Islet of Langerhans (tissue), 1 donor: ENCODE results near the gene PRAMEF33.
"Not testable (repeated sequence)": the region's sequence is repeated elsewhere in the genome, so short reads cannot be mapped to it uniquely, and the experiment has no call there.

ENCODE experiments used
- FAIRE-seq: peaks from one replicate; lab custom pipeline; 2011; peaks lifted over from hg19 to GRCh38; lab: Jason Lieb, UNC

PRAMEF33 gene

DNA sequence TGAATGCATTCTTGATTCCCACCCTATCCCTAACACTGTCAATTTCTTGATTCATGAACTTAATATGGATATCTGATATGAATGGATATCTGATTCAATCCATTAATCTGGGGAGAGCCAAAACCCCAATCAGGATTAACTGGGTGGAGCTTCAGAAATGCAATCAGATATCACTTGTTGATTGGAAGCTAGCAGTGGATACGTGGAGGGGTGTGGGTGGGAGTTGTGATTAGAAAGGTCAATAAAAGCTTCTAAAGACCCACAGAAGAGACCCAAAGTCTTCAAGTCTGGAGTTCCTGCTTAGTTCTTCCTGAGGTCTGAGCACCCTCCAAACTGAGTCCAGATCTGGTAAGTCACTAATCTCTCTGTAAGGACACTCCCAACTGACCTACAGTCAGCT lies at the start of gene PRAMEF33:
Gene PRAMEF33, plus strand, starts transcription at position 301 of the 400 bp plus-strand sequence. CDS start 2,416 bp downstream, outside the sequence.
- FAIRE-seq, result not testable (repeated sequence)

GRCh38 chr1:13253898-13254297 lies 49.4 kb upstream of the PRAMEF33 start, which contains the start of gene PRAMEF5:
Gene PRAMEF5, plus strand, starts transcription at chr1:13254198. Its CDS starts 5,071 bp downstream, at chr1:13259269.
- FAIRE-seq, result not testable (repeated sequence)

GRCh38 chr1:13265124-13265523 lies 38.2 kb upstream of the PRAMEF33 start:
- not testable (repeated sequence) for FAIRE-seq

- not testable (repeated sequence) for FAIRE-seq
Observed at GRCh38 chr1:13277016-13277415, 26.3 kb upstream of the PRAMEF33 start.

GRCh38 chr1:13279617-13280016 lies 23.7 kb upstream of the PRAMEF33 start:
- FAIRE-seq, result not testable (repeated sequence)

DNA sequence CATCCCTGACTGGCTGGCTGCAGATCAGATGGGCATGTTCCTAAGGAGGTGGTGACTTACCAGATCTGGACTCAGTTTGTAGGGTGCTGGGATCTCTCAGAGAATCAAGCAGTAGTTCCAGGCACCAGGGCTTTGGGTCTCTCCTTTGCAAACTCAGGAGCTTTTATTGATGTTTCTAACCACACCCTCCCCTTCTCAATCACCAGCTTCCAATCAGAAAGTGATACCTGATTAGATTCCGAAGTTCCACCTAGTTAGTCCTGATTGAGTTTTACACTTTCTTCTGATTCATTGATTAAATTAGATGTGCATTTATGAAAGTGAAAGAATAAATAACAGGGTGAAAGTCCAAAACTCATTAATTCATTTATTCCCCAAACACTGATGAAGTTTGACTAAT lies 18.3 kb upstream of the PRAMEF33 start, which contains the start of gene PRAMEF8:
Gene PRAMEF8, minus strand, starts transcription at position 101 of the 400 bp plus-strand sequence. CDS start 1,046 bp downstream, outside the sequence.
- not testable (repeated sequence) for FAIRE-seq

DNA sequence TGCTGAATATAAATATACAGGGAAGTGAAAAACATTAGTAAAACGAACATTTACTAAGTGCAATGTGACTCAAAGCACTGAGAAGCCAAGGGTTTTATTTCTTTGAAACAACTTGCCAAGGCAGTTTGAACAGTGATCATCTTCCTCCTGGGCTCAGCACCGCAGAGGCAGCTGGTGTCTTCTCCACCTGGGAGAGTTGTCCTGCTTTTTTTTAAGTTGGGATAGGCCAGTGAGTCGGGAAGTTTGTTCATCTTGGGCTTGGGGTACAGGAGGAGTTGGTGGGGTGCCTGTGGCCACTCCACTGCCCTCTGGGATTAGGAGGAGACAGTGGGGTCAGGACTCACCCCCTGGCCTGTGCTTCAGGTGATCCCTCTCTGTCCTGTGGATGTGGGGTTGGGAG lies 14.3 kb upstream of the PRAMEF33 start:
- not testable (repeated sequence) for FAIRE-seq

DNA sequence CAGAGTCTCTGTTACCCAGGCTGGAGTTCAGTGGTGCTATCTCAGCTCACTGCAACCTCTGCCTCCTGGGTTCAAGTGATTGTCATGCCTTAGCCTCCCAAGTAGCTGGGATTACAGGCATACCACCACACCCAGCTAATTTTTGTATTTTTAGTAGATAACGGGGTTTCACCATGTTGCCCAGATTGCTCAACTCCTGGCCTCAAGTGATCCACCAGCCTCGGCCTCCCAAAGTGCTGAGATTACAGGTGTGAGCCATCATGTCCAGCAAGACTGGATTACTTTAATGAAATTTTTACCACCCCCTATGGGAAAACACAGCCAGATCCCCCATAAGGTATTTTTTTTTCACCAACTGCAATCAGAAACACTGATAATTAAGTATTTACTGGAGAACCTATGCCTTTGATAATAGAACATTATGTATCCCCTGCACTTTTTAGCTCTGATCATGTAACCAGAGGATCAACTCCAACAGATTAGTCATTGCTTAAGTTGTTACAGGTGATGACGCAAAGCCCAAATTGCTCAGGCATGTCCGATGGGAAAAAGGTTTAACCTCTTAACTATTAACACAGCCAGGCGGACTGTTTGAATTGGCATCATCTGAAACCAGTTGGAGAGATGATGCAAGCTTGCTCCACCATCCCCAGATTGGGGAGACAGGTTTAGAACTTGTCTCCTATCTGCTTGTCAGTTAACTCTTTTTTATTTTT lies 6.0 kb upstream of the PRAMEF33 start:
- FAIRE-seq, result not testable (repeated sequence)

DNA sequence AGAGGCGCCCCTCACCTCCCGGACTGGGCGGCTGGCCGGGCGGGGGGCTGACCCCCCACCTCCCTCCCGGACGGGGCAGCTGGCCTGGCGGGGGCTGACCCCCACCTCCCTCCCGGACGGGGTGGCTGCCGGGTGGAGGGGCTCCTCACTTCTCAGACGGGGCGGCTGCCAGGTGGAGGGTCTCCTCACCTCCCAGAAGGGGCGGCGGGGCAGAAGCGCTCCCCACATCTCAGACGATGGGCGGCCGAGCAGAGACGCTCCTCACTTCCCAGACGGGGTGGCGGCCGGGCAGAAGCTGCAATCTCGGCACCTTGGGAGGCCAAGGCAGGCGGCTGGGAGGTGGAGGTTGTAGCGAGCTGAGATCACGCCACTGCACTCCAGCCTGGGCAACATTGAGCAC lies 4.6 kb upstream of the PRAMEF33 start:
- FAIRE-seq, result not testable (repeated sequence)

- not testable (repeated sequence) for FAIRE-seq
Observed at GRCh38 chr1:13302197-13302596, 1.1 kb upstream of the PRAMEF33 start.

DNA sequence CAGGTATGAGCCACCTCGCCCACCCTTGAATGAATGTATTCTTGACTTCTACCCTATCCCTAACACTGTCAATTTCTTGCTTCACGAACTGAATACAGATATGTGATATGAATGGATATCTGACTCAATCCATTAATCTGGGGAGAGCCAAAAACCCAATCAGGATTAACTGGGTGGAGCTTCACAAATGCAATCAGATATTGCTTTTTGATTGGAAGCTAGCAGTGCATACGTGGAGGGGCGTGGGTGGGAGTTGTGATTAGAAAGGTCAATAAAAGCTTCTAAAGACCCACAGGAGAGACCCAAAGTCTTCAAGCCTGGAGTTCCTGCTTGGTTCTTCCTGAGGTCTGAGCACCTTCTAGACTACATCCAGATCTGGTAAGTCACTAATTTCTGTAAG lies 11.9 kb downstream of the PRAMEF33 start, which contains the start of gene PRAMEF15:
Gene PRAMEF15, plus strand, starts transcription at position 301 of the 400 bp plus-strand sequence. CDS start 2,827 bp downstream, outside the sequence.
- not testable (repeated sequence) for FAIRE-seq

DNA sequence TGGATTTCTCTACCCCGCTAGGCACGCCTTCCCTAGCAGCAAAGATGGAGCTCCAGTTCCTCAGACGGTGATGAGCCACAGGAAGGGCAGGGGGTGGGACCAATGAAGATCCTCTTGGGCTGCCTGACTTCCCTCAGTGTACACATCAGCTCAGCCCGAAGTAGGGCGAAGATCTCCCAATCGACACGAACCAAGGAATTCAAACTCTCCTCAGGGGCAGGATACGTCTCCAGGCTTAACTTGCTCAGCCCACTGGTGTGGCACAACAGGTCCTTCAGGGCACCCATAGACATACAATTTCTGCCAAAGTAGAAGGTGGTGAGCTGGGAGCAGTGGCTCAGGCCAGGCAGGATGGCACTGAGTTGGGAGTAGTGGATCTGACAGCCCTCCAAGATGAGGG lies 39.2 kb downstream of the PRAMEF33 start:
- not testable (repeated sequence) for FAIRE-seq

DNA sequence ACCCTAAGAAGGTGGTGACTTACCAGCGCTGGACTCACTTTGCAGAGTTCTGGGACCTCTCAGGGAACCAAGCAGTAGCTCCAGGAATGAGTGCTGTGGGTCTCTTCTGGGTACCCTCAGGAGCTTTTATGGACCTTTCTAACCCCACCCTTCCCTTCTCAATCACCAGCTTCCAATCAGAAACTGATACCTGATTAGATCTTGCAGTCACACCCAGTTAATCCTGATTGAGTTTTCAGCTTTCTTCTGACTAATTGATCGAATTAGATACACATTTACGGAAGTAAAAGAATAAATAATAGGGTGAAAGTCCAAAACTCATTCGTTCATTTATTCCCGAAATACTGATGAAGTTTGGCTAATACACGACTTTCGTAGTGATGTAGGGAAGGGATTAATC lies 43.7 kb downstream of the PRAMEF33 start, which contains the start of gene PRAMEF14:
Gene PRAMEF14, minus strand, starts transcription at position 101 of the 400 bp plus-strand sequence. CDS start 1,820 bp downstream, outside the sequence.
- FAIRE-seq, result not testable (repeated sequence)

GRCh38 chr1:13353476-13353875 lies 50.1 kb downstream of the PRAMEF33 start:
- not testable (repeated sequence) for FAIRE-seq

- not testable (repeated sequence) for FAIRE-seq
Observed at GRCh38 chr1:13354475-13354874, 51.1 kb downstream of the PRAMEF33 start.

DNA sequence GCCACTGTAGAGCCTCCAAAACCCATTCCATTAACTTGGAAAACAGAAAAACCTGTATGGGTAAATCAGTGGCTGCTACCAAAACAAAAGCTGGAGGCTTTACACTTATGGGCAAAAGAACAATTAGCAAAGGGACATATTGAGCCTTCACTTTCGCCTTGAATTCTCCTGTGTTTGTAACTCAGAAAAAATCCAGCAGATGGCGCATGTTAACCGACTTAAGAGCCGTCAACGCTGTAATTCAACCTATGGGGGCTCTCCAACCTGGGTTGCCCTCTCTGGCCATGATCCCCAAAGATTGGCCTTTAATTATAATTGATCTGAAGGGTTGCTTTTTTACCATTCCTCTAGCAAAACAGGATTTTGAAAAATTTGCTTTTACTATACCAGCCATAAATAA lies 53.4 kb downstream of the PRAMEF33 start:
- not testable (repeated sequence) for FAIRE-seq
